HEK293 (cell line): Measurements from ENCODE around the gene NCOR1.

Source experiments
- CTCF ChIA-PET: fragments of 350-600 bp; formaldehyde crosslinking; extraction: SDS; loops from one replicate; lab custom pipeline; 2021; ENCODE audit warnings: antibody characterized with exemption; lab: Yijun Ruan, JAX
- POLR2A ChIA-PET: fragments of 300-600 bp; formaldehyde crosslinking; extraction: SDS; loops from one replicate; lab custom pipeline; 2020; ENCODE audit warnings: antibody characterized with exemption, inconsistent platforms; lab: Yijun Ruan, JAX
- H3K27ac ChIP-seq: fragments of 200-500 bp; sonication (Bioruptor generic); 2 replicates; pipeline ENCODE4 v1.5.1; 2014; ENCODE audit warnings: low read depth, low read length, control low read depth, inconsistent platforms; ENCODE audit errors: extremely low read depth
- H3K36me3 ChIP-seq, 2 experiments: fragments of 200-500 bp in 1 of 2; sonication (Bioruptor generic) in 1 of 2; 1 replicate in 1 of 2; 2 replicates in 1 of 2; pipeline ENCODE4 v1.5.1; 2014 to 2017; ENCODE audit warnings: inconsistent platforms in 2 of 2, low read length in 2 of 2; ENCODE audit not compliant: control insufficient read depth in 2 of 2, insufficient read depth in 1 of 2
- H3K4me1 ChIP-seq: fragments of 200-500 bp; sonication (Bioruptor generic); 2 replicates; pipeline ENCODE4 v1.5.1; 2014; ENCODE audit warnings: mild to moderate bottlenecking, low read length, inconsistent platforms; ENCODE audit not compliant: control insufficient read depth, insufficient read depth
- H3K4me3 ChIP-seq: 2 replicates; pipeline ENCODE4 v1.5.1; 2011; ENCODE audit warnings: low read depth, mild to moderate bottlenecking, control low read depth, low read length, moderate library complexity
- H3K9me3 ChIP-seq: fragments of 200-500 bp; sonication (Bioruptor generic); 2 replicates; pipeline ENCODE4 v1.5.1; 2014; ENCODE audit warnings: low read depth, low read length, inconsistent platforms; ENCODE audit not compliant: control insufficient read depth, insufficient read depth
- BCL11B ChIP-seq: fragments of 450-650 bp; formaldehyde crosslinking; IDR thresholded peaks from 2 replicates; pipeline ENCODE4 v1.5.1; 2016; ENCODE audit warnings: low read depth, missing biosample characterization, missing genetic modification characterization
- GLI4 ChIP-seq: fragments of 450-650 bp; formaldehyde crosslinking; IDR thresholded peaks from 2 replicates; pipeline ENCODE4 v1.5.1; 2016; ENCODE audit warnings: missing biosample characterization, missing genetic modification characterization
- GLIS2 ChIP-seq: fragments of 450-650 bp; formaldehyde crosslinking; IDR thresholded peaks from 2 replicates; pipeline ENCODE4 v1.5.1; 2016; ENCODE audit warnings: missing biosample characterization, missing genetic modification characterization
- PRDM4 ChIP-seq: fragments of 450-650 bp; formaldehyde crosslinking; IDR thresholded peaks from 2 replicates; pipeline ENCODE4 v1.5.1; 2017; ENCODE audit warnings: missing biosample characterization, missing genetic modification characterization
- SETDB1 ChIP-seq: IDR thresholded peaks from one replicate; pipeline ENCODE4 v1.6.1; 2017; ENCODE audit warnings: mild to moderate bottlenecking, low read length, moderate library complexity, mixed read lengths; ENCODE audit not compliant: insufficient read length
- ZFP41 ChIP-seq: fragments of 450-650 bp; formaldehyde crosslinking; IDR thresholded peaks from 2 replicates; pipeline ENCODE4 v1.5.1; 2016; ENCODE audit warnings: missing biosample characterization, missing genetic modification characterization, borderline replicate concordance
- ZNF121 ChIP-seq: fragments of 450-650 bp; formaldehyde crosslinking; IDR thresholded peaks from 2 replicates; pipeline ENCODE4 v1.5.1; 2016; ENCODE audit warnings: missing biosample characterization, missing genetic modification characterization
- ZNF169 ChIP-seq: fragments of 450-650 bp; formaldehyde crosslinking; IDR thresholded peaks from 2 replicates; pipeline ENCODE4 v1.5.1; 2016; ENCODE audit warnings: missing biosample characterization, missing genetic modification characterization
- ZNF2 ChIP-seq: fragments of 450-650 bp; formaldehyde crosslinking; IDR thresholded peaks from 2 replicates; pipeline ENCODE4 v1.5.1; 2016; ENCODE audit warnings: missing biosample characterization, missing genetic modification characterization
- ZNF211 ChIP-seq: fragments of 450-650 bp; formaldehyde crosslinking; IDR thresholded peaks from 2 replicates; pipeline ENCODE4 v1.5.1; 2016; ENCODE audit warnings: low read depth, missing biosample characterization, missing genetic modification characterization
- ZNF214 ChIP-seq: fragments of 450-650 bp; formaldehyde crosslinking; IDR thresholded peaks from 2 replicates; pipeline ENCODE4 v1.5.1; 2017; ENCODE audit warnings: missing biosample characterization, mild to moderate bottlenecking, missing genetic modification characterization, borderline replicate concordance
- ZNF23 ChIP-seq: fragments of 450-650 bp; formaldehyde crosslinking; IDR thresholded peaks from 2 replicates; pipeline ENCODE4 v1.5.1; 2016; ENCODE audit warnings: missing biosample characterization, missing genetic modification characterization, borderline replicate concordance
- ZNF280C ChIP-seq: fragments of 450-650 bp; formaldehyde crosslinking; IDR thresholded peaks from 2 replicates; pipeline ENCODE4 v1.5.1; 2016; ENCODE audit warnings: missing biosample characterization, missing genetic modification characterization
- ZNF341 ChIP-seq: fragments of 450-650 bp; formaldehyde crosslinking; IDR thresholded peaks from 2 replicates; pipeline ENCODE4; 2016; ENCODE audit warnings: low read depth, missing biosample characterization, missing genetic modification characterization
- ZNF529 ChIP-seq: fragments of 450-650 bp; formaldehyde crosslinking; IDR thresholded peaks from 2 replicates; pipeline ENCODE4 v1.5.1; 2017; ENCODE audit warnings: missing genetic modification characterization, missing biosample characterization; ENCODE audit not compliant: insufficient replicate concordance
- ZNF530 ChIP-seq: fragments of 450-650 bp; formaldehyde crosslinking; IDR thresholded peaks from 2 replicates; pipeline ENCODE4 v1.5.1; 2016; ENCODE audit warnings: low read depth, missing biosample characterization, missing genetic modification characterization
- ZNF548 ChIP-seq: fragments of 450-650 bp; formaldehyde crosslinking; IDR thresholded peaks from 2 replicates; pipeline ENCODE4 v1.5.1; 2016; ENCODE audit warnings: missing biosample characterization, missing genetic modification characterization
- ZNF560 ChIP-seq: fragments of 450-650 bp; formaldehyde crosslinking; IDR thresholded peaks from 2 replicates; pipeline ENCODE4 v1.5.1; 2017; ENCODE audit warnings: missing biosample characterization, missing genetic modification characterization, borderline replicate concordance
- ZNF596 ChIP-seq: fragments of 450-650 bp; IDR thresholded peaks from 2 replicates; pipeline ENCODE4 v1.5.0; 2018; ENCODE audit warnings: missing biosample characterization, mild to moderate bottlenecking, missing genetic modification characterization, moderate library complexity
- ZNF707 ChIP-seq: fragments of 450-650 bp; formaldehyde crosslinking; IDR thresholded peaks from 2 replicates; pipeline ENCODE4 v1.5.1; 2016; ENCODE audit warnings: missing biosample characterization, missing genetic modification characterization
- ZNF768 ChIP-seq: fragments of 450-650 bp; formaldehyde crosslinking; IDR thresholded peaks from 2 replicates; pipeline ENCODE4 v1.5.1; 2018; ENCODE audit warnings: missing biosample characterization, mild to moderate bottlenecking, missing genetic modification characterization
- ZNF837 ChIP-seq: fragments of 450-650 bp; formaldehyde crosslinking; IDR thresholded peaks from 2 replicates; pipeline ENCODE4 v1.5.1; 2016; ENCODE audit warnings: missing biosample characterization, missing genetic modification characterization
- TF ChIP-seq, protein P1 (sequence below): fragments of 450-650 bp; formaldehyde crosslinking; IDR thresholded peaks from 2 replicates; pipeline ENCODE4 v1.5.1; 2017; ENCODE audit warnings: missing biosample characterization, missing genetic modification characterization
- TF ChIP-seq, protein P2 (sequence below): fragments of 450-650 bp; formaldehyde crosslinking; IDR thresholded peaks from 2 replicates; pipeline ENCODE4 v1.5.1; 2016; ENCODE audit warnings: missing biosample characterization, missing genetic modification characterization, borderline replicate concordance
- TF ChIP-seq, protein P3 (sequence below): fragments of 450-650 bp; formaldehyde crosslinking; IDR thresholded peaks from 2 replicates; pipeline ENCODE4 v1.5.1; 2016; ENCODE audit warnings: missing biosample characterization, missing genetic modification characterization

The NCOR1 gene

GRCh38 chr17:16189791-16190348 lies 25.5 kb downstream of the NCOR1 start (continued):
- TF ChIP-seq, protein P1, sequence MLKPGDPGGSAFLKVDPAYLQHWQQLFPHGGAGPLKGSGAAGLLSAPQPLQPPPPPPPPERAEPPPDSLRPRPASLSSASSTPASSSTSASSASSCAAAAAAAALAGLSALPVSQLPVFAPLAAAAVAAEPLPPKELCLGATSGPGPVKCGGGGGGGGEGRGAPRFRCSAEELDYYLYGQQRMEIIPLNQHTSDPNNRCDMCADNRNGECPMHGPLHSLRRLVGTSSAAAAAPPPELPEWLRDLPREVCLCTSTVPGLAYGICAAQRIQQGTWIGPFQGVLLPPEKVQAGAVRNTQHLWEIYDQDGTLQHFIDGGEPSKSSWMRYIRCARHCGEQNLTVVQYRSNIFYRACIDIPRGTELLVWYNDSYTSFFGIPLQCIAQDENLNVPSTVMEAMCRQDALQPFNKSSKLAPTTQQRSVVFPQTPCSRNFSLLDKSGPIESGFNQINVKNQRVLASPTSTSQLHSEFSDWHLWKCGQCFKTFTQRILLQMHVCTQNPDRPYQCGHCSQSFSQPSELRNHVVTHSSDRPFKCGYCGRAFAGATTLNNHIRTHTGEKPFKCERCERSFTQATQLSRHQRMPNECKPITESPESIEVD, result no peak
- TF ChIP-seq ZNF707 (tag by site-specific recombination), result no peak
- TF ChIP-seq ZNF529 (tag by site-specific recombination), result no peak
- no peak for TF ChIP-seq ZNF121 (tag by site-specific recombination)

- no peaks in the 10 kb centered on the region for H3K4me1 ChIP-seq
- POLR2A ChIA-PET, result no interaction called here
- H3K4me3 ChIP-seq, result no peak overlapping the region
- no peaks in the 10 kb centered on the region for H3K9me3 ChIP-seq
- CTCF ChIA-PET, result interaction anchor here (0.6 kb wide), 1 partner anchor 283 kb away, joined by 3 read pairs; no protein-coding TSS in a partner anchor
- TF ChIP-seq ZNF341 (tag by site-specific recombination), result no peak
- 0 out of 2 replicates have a peak, but pooled peaks have one; percentile 26 for TF ChIP-seq PRDM4 (tag by site-specific recombination)
- H3K27ac ChIP-seq, result no peak overlapping the region
- peaks cover 39 to 72% of the 10 kb centered on the region in 2 experiments for H3K36me3 ChIP-seq
These were observed 27.7 kb downstream of the NCOR1 start for GRCh38 chr17:16187642-16188041.

GRCh38 chr17:16181581-16181980 lies 33.8 kb downstream of the NCOR1 start:
- Histone ChIP-seq H3K4me3 (no peak overlapping the region), H3K27ac (no peak overlapping the region)
- TF ChIP-seq ZNF596 (no peak), SETDB1 (no peak), GLIS2 (tag by site-specific recombination) (no peak), ZNF837 (tag by site-specific recombination) (no peak), ZFP41 (tag by site-specific recombination) (no peak), ZNF2 (tag by site-specific recombination) (no peak), ZNF280C (no peak), GLI4 (tag by site-specific recombination) (no peak), BCL11B (no peak), ZNF169 (tag by site-specific recombination) (no peak), ZNF548 (tag by site-specific recombination) (no peak), ZNF560 (tag by site-specific recombination) (no peak), ZNF214 (tag by site-specific recombination) (no peak), ZNF23 (no peak), ZNF211 (tag by site-specific recombination) (no peak), ZNF530 (tag by site-specific recombination) (no peak), ZNF768 (no peak)
- TF ChIP-seq, protein P2, sequence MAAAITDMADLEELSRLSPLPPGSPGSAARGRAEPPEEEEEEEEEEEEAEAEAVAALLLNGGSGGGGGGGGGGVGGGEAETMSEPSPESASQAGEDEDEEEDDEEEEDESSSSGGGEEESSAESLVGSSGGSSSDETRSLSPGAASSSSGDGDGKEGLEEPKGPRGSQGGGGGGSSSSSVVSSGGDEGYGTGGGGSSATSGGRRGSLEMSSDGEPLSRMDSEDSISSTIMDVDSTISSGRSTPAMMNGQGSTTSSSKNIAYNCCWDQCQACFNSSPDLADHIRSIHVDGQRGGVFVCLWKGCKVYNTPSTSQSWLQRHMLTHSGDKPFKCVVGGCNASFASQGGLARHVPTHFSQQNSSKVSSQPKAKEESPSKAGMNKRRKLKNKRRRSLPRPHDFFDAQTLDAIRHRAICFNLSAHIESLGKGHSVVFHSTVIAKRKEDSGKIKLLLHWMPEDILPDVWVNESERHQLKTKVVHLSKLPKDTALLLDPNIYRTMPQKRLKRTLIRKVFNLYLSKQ (tag by site-specific recombination), result no peak
- TF ChIP-seq, protein P3, sequence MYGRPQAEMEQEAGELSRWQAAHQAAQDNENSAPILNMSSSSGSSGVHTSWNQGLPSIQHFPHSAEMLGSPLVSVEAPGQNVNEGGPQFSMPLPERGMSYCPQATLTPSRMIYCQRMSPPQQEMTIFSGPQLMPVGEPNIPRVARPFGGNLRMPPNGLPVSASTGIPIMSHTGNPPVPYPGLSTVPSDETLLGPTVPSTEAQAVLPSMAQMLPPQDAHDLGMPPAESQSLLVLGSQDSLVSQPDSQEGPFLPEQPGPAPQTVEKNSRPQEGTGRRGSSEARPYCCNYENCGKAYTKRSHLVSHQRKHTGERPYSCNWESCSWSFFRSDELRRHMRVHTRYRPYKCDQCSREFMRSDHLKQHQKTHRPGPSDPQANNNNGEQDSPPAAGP, result no peak
- TF ChIP-seq, all 188 proteins: peak for 0
- Histone ChIP-seq H3K36me3 (peaks cover 40 to 48% of the 10 kb centered on the region in 2 experiments), H3K9me3 (no peaks in the 10 kb centered on the region), H3K4me1 (no peaks in the 10 kb centered on the region)
- ChIA-PET CTCF (interaction anchor here (0.5 kb wide), 1 partner anchor 37 kb away, joined by 4 read pairs; no protein-coding TSS in a partner anchor), POLR2A (no interaction called here)
